BJ (cell line): ENCODE results near the gene PLCD4. TPM values are rescaled to one million over a fixed set of nuclear protein-coding genes. Genes with fewer than 3 reads are reported as not detected.

Experiments used
- CTCF ChIA-PET: fragments of 350-600 bp; formaldehyde crosslinking; extraction: SDS; loops from one replicate; lab custom pipeline; 2021; ENCODE audit warnings: antibody characterized with exemption, inconsistent platforms; lab: Yijun Ruan, JAX
- POLR2A ChIA-PET: fragments of 300-600 bp; sonication (Branson Sonifier 250); formaldehyde crosslinking; extraction: SDS; loops from one replicate; lab custom pipeline; 2021; ENCODE audit warnings: antibody characterized with exemption; lab: Charles Lee
- DNase-seq: peaks from one replicate; pipeline ENCODE4 v3.0.0-alpha.2; 2011; ENCODE audit warnings: low read depth
- H3K27me3 ChIP-seq: 2 replicates; pipeline ENCODE4 v1.6.0; 2011; ENCODE audit warnings: low read length; ENCODE audit not compliant: control insufficient read depth, insufficient read depth
- H3K36me3 ChIP-seq: 2 replicates; pipeline ENCODE4 v1.5.1; 2011; ENCODE audit warnings: low read length; ENCODE audit not compliant: control insufficient read depth, insufficient read depth
- H3K4me3 ChIP-seq: 2 replicates; pipeline ENCODE4 v1.5.1; 2011; ENCODE audit warnings: low read depth, mild to moderate bottlenecking, control low read depth, low read length
- polyA plus RNA-seq: library from polyadenylated mRNA; depleted of rRNA; stranded (reverse); fragments of >200 nt; gene quantifications from 2 replicates; pipeline ENCODE4 v1.2.3, GENCODE V29; 2011
- TF ChIP-seq, protein P1 (sequence below): IDR thresholded peaks from 2 replicates; pipeline ENCODE4 v1.5.1; 2011; ENCODE audit warnings: low read depth, mild to moderate bottlenecking, control low read depth, inconsistent platforms, low read length, moderate library complexity; ENCODE audit not compliant: insufficient read depth

The PLCD4 gene
- polyA plus RNA-seq, 1 experiment: 1.1 TPM

DNA sequence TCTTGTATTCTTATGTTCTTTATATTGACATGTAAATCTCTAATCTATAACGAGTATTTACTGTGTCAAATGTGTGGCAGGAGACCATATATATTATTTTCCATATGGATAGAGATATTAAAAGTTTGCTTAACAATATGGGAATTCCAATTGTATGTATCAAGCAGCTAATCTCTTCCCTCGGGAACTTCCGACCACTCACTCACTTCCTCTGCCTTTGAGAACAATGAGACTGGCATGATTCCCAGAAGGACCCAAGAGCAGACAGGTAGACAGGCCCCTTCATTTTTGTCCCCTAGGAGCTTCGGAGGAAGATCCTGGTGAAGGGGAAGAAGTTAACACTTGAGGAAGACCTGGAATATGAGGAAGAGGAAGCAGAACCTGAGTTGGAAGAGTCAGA, 24.1 kb downstream of the PLCD4 start:
- Histone ChIP-seq H3K27me3 (no peaks in the 10 kb centered on the region), H3K36me3 (peaks cover 3% of the 10 kb centered on the region), H3K4me3 (no peak overlapping the region)
- ChIA-PET POLR2A (no interaction called here), CTCF (interaction anchor here (1.4 kb wide), 1 partner anchor 24 kb away, joined by 6 read pairs; the partner anchor contains the start of gene PLCD4)
- no peak for DNase-seq
- TF ChIP-seq, protein P1, sequence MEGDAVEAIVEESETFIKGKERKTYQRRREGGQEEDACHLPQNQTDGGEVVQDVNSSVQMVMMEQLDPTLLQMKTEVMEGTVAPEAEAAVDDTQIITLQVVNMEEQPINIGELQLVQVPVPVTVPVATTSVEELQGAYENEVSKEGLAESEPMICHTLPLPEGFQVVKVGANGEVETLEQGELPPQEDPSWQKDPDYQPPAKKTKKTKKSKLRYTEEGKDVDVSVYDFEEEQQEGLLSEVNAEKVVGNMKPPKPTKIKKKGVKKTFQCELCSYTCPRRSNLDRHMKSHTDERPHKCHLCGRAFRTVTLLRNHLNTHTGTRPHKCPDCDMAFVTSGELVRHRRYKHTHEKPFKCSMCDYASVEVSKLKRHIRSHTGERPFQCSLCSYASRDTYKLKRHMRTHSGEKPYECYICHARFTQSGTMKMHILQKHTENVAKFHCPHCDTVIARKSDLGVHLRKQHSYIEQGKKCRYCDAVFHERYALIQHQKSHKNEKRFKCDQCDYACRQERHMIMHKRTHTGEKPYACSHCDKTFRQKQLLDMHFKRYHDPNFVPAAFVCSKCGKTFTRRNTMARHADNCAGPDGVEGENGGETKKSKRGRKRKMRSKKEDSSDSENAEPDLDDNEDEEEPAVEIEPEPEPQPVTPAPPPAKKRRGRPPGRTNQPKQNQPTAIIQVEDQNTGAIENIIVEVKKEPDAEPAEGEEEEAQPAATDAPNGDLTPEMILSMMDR: no peak

DNA sequence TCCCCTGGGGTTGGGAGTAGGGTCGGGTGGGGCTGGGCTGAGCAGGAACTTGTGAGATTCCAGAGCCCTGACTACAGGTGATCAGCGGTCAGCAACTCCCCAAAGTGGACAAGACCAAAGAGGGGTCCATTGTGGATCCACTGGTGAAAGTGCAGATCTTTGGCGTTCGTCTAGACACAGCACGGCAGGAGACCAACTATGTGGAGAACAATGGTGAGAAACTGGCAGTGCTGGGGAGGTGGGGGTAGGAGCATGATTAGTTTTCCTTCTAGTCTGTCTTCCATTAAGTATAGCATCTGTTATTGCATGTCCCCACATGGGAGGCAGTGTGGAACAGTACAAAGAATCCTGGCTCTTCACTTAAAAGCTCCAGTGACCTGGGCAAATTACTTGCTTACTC, 28.0 kb downstream of the PLCD4 start:
- ChIA-PET CTCF (no interaction called here), POLR2A (interaction anchor here (0.6 kb wide), 1 partner anchor 17 kb away, joined by 4 read pairs; no protein-coding TSS in a partner anchor)
- H3K4me3 ChIP-seq: no peak overlapping the region
- TF ChIP-seq, protein P1: no peak
- H3K36me3 ChIP-seq: peaks cover 17% of the 10 kb centered on the region
- no peaks in the 10 kb centered on the region for H3K27me3 ChIP-seq
- no peak for DNase-seq

DNA sequence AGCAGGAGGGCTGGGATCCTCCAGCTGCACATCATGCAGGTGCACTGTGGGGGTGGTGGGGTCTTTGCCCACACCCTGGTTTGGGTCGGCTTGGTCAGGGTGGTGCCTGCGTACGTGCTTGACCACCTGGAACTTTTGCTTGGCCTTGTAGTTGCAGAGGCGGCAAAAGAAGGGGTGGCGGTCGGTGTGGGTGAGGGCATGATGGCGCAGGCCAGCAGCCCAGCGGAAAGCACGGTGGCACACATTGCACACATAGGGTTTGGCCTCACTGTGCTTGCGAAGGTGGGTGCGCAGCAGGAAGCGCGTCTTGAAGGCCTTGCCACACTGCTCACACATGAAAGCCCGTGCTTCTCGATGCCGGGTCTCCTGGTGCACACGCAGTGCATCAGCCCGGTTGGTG, 30.7 kb downstream of the PLCD4 start:
- Histone ChIP-seq H3K4me3 (no peak overlapping the region), H3K36me3 (peaks cover 27% of the 10 kb centered on the region), H3K27me3 (no peaks in the 10 kb centered on the region)
- TF ChIP-seq, protein P1: no peak
- ChIA-PET POLR2A (no interaction called here), CTCF (interaction anchor here (0.6 kb wide), 1 partner anchor 660 kb away, joined by 3 read pairs; no protein-coding TSS in a partner anchor)
- no peak for DNase-seq

DNA sequence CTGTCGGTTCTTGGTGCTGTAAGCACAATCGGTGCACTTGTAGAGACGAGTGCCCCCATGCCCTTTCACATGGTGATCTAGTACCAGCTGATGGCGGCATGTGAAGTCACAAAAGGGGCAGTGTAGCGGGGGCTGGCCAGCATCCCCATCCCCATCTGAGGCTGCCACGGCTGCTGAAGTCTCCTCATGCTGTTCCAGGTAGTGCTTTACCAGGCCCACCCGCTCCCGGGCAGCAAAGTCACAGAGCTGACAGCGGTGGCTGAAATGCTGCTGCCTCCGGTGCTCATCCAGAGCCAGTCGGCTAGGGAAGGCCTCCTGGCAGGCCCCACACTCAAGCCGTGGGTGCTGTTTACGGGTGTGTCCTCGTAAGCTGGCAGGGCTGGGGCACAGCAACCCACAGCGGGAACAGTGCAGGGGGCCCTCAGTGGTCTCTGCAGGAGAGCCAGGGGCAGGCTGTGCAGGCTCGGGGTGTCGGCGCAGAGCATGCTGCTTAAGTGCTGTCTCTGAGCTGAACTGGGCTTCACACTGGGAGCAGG, 34.5 kb downstream of the PLCD4 start:
- Histone ChIP-seq H3K4me3 (no peak overlapping the region), H3K27me3 (no peaks in the 10 kb centered on the region), H3K36me3 (peaks cover 41% of the 10 kb centered on the region)
- CTCF ChIA-PET: no interaction called here
- DNase-seq: no peak
- TF ChIP-seq, protein P1: no peak
- POLR2A ChIA-PET: no interaction called here

DNA sequence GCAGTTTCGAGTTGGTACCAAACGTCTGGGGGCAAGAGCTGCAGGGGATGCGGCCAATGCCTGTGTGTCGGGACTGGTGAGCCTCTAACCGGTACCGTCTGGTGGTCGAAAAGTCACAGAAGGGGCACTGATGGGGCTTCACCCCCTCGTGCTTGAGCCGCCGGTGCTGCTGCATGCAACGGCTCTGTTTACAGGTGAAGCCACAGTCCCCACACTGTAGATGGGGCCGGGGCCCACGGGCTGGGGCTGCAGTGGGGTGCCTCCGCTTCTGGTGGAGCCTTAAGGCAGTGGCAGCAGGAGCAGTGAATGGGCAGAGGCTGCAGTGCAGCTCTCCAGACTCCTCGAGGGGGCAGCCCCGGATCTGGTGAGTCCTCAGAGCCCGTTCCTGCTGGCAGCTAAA, 35.1 kb downstream of the PLCD4 start:
- CTCF ChIA-PET: no interaction called here
- DNase-seq: no peak
- POLR2A ChIA-PET: no interaction called here
- no peaks in the 10 kb centered on the region for H3K27me3 ChIP-seq
- TF ChIP-seq, protein P1: no peak
- H3K4me3 ChIP-seq: no peak overlapping the region
- H3K36me3 ChIP-seq: peaks cover 44% of the 10 kb centered on the region
